Prostate gland (tissue), 2 donors: ENCODE measurements around the gene VPS13D.

ENCODE experiments used
- POLR2A ChIP-seq: fragments of 450-650 bp; IDR thresholded peaks from one replicate; pipeline ENCODE4 v1.6.1; 2016; ENCODE audit warnings: antibody characterized with exemption, mild to moderate bottlenecking
- TF ChIP-seq, protein P1 (sequence below), 4 experiments: fragments of 200-600 bp in 2 of 4; fragments of 450-650 bp in 2 of 4; sonication (generic) in 2 of 4; IDR thresholded peaks; 1 replicate in 3 of 4; 2 replicates in 1 of 4; pipeline ENCODE4 v1.5.1; 2016 to 2019; ENCODE audit warnings: antibody characterized with exemption in 4 of 4, mild to moderate bottlenecking in 2 of 4, moderate library complexity in 2 of 4

DNA sequence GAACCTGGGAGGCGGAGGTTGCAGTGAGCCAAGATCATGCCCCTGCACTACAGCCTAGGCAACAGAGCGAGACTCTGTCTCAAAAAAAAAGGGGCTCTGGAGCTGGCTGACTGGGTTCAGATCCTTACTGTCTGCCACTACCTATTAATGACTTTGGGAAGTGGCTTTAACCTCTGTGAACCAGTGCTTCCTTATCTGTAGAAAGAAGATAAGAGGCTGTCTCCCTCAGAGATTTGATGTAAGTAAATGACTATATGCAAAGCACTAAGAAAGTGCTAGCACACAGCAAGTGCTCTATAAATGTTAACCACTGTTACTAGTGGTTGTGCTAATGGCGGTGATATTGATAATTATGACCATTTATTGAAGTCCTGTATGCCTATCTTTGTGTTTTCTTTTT lies 94.6 kb downstream of the VPS13D start:
- TF ChIP-seq, protein P1, sequence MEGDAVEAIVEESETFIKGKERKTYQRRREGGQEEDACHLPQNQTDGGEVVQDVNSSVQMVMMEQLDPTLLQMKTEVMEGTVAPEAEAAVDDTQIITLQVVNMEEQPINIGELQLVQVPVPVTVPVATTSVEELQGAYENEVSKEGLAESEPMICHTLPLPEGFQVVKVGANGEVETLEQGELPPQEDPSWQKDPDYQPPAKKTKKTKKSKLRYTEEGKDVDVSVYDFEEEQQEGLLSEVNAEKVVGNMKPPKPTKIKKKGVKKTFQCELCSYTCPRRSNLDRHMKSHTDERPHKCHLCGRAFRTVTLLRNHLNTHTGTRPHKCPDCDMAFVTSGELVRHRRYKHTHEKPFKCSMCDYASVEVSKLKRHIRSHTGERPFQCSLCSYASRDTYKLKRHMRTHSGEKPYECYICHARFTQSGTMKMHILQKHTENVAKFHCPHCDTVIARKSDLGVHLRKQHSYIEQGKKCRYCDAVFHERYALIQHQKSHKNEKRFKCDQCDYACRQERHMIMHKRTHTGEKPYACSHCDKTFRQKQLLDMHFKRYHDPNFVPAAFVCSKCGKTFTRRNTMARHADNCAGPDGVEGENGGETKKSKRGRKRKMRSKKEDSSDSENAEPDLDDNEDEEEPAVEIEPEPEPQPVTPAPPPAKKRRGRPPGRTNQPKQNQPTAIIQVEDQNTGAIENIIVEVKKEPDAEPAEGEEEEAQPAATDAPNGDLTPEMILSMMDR (IDR thresholded peaks at IDR 0.05): no peak
- no peak for TF ChIP-seq POLR2A
